ENCODE measurements around the gene ADCY6.

The ADCY6 gene

GRCh38 chr12:48782457-48783395 lies 6.2 kb downstream of the ADCY6 start:
- no peak for DNase-seq

DNA sequence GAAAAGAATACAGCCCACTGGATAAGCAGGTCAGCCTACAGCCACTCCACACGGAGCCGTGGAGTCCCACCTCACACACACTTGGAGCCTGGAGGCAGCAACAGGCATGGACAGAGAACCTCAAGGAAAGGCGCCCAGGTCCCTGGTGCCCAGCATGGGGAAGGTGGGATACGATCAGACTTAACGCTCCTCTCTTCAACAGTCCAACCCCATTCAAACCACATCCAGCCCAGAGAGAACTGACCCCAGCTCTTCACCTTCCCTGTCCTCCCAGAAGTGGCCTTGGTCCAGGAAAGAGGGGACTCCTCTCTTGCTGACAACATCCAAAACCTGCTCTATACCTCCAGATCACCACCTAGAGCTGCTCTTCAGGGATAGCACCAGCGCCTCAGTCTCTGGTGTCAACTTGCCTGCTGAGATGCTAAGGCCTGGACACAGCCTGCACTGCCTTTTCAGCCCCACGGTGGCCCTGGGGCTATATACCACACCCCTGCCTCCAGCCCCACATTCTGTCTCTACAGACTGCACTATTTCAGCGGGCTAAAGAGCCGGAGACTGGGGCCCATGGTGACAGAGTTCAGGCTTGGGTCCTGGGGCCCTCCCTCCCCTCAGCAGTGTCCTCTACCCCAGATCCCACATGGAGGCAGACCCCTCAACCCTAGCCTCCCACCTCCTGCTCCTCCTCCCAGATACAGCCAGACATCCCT lies 7.0 kb downstream of the ADCY6 start:
- no peak for DNase-seq

- DNase-seq: no peak
Observed at GRCh38 chr12:48780381-48781025, 8.4 kb downstream of the ADCY6 start.

- DNase-seq: no peak
Observed at GRCh38 chr12:48779869-48780268, 9.0 kb downstream of the ADCY6 start.

DNA sequence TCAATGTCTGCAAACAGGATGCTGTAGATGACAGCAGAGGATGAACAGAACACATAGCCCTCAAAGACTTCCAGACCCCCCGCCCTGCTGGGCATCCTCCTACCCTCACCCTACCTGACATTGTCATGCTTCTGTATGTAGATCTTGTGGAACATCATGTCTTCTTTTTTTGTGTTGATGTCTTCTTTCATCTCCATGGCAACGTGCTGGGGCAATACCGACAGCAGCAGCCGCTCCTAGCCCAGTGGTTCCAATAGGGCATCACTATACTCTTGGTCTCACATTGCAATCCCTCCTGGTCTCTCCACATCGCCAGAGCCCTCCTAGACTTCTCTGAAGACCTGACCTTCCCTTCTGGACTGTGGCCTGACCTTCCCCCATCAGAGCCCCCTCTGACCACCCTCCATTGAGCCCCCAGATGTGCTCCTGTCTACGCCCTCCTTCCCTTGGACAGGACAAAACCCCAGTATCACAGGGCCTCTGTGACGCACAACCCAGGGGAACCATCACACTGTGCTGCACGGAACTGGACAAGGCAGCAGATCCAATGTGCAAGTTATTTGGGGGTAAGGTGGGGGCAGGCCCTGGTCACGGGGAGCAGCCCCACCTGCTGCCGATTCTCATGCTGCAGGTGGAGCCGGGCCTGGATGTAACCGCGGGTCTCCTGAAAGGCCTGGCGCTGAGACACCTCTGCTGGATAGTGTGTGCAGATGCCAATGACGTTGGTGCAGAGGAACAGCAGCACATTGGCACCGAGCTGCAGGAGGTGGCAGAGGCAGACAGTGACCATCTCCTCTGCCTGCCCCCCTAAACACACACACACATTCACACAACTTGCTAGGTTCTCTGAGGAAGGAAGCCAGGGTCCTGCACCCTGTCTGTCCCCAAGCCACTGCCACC lies 11.1 kb downstream of the ADCY6 start:
- no peak for DNase-seq

DNA sequence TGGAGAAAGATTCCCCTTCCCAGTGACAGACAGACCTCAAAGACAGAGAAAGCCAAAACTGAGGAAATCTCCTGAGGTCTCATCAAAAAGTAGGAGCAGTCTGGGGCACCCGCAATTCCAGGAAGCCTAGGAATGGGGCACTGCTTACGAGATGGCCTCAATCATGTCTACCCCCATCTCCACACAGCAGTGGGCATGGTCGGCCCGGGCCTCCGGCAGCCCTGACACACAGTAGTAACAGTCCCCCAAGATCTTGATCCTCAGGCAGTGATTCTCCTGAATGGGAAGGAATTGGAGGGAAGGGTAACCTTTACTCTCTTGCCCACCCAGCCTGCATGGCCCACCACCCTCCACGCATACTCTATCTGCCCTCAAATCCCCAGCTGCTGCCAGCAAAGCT lies 11.9 kb downstream of the ADCY6 start:
- DNase-seq: no peak

- DNase-seq: no peak
Observed at GRCh38 chr12:48775991-48776649, 12.8 kb downstream of the ADCY6 start.

GRCh38 chr12:48775299-48775698 lies 13.6 kb downstream of the ADCY6 start:
- DNase-seq: no peak

GRCh38 chr12:48774516-48774915 lies 14.4 kb downstream of the ADCY6 start:
- no peak for DNase-seq

GRCh38 chr12:48773686-48774085 lies 15.2 kb downstream of the ADCY6 start:
- no peak for DNase-seq

GRCh38 chr12:48771588-48772112 lies 17.2 kb downstream of the ADCY6 start:
- no peak for DNase-seq

GRCh38 chr12:48770756-48771155 lies 18.1 kb downstream of the ADCY6 start:
- DNase-seq: no peak

- DNase-seq: no peak
Observed at GRCh38 chr12:48768736-48769135, 20.2 kb downstream of the ADCY6 start.

GRCh38 chr12:48768147-48768546 lies 20.7 kb downstream of the ADCY6 start:
- no peak for DNase-seq

- no peak for DNase-seq
Observed at GRCh38 chr12:48767521-48767920, 21.4 kb downstream of the ADCY6 start.

GRCh38 chr12:48767047-48767446 lies 21.8 kb downstream of the ADCY6 start:
- no peak for DNase-seq

DNA sequence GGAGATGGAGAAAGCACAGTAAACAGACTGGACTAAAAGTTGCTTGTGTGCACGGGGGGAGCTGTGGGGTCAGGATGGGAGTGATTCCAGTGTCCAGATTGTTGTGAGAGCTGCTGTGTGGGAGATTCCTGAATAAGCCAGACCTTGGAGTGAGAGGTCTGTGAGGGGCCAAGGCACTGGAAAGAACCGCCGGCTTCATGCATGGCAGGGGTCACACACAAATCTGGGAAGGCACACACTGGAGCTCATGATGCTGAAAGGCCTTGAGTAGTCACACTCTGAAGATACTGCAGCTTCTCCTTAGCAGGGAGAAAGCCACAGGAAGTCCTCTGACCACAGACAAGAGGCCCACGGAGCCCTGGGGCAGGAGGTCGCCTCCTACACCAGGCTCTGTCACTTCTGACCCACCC lies 23.1 kb downstream of the ADCY6 start:
- DNase-seq: no peak

GRCh38 chr12:48764521-48764920 lies 24.4 kb downstream of the ADCY6 start:
- DNase-seq: no peak

DNA sequence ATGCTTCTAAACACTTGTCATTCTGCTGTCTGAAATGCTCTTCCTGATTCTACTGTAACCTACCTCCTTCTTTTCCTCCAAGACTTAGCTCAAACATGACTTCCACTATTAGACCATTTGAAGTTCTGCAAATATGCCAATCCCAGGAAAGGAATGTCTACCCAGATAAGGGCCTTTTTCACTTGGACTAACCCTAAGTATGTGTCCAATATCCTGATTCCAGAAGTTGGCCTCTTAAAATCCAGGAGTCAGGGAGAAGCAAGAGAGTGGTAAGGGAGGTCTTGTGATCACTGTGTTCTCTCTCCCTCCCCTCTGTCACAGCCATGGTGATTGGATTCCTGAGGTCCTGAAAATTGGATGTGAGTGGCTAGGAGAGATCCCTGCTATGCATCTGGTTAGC lies 30.2 kb downstream of the ADCY6 start:
- DNase-seq: no peak

GRCh38 chr12:48758186-48758585 lies 30.7 kb downstream of the ADCY6 start:
- DNase-seq: no peak

DNA sequence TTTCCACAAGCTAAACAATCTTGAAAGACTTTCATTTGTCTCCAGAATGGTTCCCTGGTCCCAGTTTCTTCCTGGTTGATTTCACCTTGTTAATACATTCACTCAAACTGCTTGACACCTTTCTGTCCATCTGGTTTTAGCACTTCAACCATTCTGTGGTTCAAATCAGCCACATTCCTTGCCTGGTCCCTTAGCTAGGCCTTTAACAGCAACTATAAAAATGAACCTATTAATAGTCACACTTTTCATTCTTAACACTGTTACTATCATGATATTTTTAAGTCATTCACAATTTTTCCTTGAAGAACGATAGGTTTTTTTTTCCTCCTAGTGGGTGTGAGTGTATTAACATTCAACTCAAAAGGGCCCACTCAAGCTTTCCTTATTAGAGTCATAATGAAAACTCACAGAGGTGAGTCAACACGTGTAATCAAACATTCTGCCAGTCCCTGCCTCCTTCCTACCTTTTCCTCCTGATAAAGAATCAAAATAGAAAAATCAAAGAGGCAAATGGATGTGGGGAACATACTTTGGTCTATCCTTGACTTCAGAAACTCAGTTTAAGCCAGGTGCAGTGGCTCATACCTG lies 38.0 kb downstream of the ADCY6 start:
- DNase-seq: peak; percentile 19

Measured in stimulated activated CD4-positive, alpha-beta T cell treated with anti-CD3 and anti-CD28 coated beads, Interleukin-15, amount 100 ng/mL, for 24 hours (primary cell).